ENCODE data around the gene NUP160.
"Not testable (repeated sequence)": the region's sequence is repeated elsewhere in the genome, so short reads cannot be mapped to it uniquely, and the experiment has no call there.

The NUP160 gene

GRCh38 chr11:47791774-47792430 is 56.2 kb downstream of the NUP160 start:
- DNase-seq (ENCODE audit: low read depth in 3 of 3), result no peak

DNA sequence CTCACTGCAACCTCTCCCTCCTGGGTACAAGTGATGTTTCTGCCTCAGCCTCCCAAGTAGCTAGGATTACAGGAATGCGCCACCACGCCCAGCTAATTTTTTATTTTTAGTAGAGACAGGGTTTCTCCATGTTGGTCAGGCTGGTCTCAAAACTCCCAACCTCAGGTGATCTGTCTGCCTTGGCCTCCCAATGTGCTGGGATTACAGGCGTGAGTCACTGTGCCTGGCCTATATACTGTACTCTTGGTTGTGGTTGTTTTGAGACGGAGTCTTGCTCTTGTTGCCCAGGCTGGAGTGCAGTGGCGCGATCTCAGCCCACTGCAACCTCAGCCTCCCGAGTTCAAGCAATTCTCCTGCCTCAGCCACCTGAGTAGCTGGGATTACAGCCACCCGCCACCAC is 58.1 kb downstream of the NUP160 start:
- DNase-seq (ENCODE audit: low read depth in 3 of 3), result not testable (repeated sequence)

GRCh38 chr11:47788181-47788580 is 60.0 kb downstream of the NUP160 start:
- no peak for DNase-seq (ENCODE audit: low read depth in 3 of 3)

DNA sequence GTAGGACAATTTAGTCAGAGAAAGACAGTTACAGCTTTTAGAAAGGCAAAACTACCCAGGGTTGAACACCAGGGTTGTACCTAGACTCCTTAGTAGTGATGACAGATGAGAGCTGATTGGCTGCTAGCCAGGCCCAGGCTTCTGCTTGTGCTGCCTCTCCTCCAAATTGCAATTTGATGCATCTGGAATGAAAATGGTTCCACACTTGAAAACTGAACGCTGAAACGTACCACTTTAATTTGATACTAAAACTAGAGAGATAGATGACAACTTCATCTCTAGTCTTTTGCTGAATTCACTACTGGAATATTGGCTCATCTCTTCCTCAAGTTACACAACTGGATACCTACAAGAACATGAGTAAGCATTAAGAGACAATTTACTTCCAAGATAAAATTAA is 61.8 kb downstream of the NUP160 start:
- DNase-seq (ENCODE audit: low read depth in 3 of 3), result no peak

- DNase-seq (ENCODE audit: low read depth in 3 of 3), result no peak
Measured at GRCh38 chr11:47784785-47785381, 63.3 kb downstream of the NUP160 start.

DNA sequence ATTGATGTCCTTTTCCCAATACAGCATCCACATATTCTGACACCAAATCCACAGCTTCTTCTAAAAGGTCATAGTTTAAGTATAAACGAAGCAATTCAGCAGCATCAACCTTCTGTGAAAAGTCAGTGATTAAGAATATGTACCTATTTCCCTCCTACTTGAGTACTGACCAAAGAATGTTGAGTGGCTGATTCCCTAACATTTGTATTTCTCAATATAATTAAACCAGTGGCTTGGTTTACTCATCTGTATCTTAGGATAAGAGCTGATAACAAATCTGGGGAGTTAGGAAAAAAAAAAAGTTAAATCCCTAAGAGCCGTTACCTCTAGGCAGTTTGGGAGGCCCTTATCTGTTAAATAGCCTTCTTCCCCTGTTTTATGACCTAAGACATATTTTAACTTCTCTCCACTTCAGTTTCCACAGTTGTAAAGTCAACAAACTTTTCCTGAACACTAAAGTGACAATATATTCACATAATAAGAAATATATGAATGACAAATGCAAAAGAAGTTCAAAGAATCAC is 65.0 kb downstream of the NUP160 start:
- DNase-seq (ENCODE audit: low read depth in 3 of 3), result no peak

GRCh38 chr11:47778878-47779483 is 69.2 kb downstream of the NUP160 start:
- DNase-seq (ENCODE audit: low read depth in 3 of 3), result no peak

GRCh38 chr11:47775240-47775869 is 72.8 kb downstream of the NUP160 start:
- DNase-seq (ENCODE audit: low read depth in 3 of 3), result no peak

DNA sequence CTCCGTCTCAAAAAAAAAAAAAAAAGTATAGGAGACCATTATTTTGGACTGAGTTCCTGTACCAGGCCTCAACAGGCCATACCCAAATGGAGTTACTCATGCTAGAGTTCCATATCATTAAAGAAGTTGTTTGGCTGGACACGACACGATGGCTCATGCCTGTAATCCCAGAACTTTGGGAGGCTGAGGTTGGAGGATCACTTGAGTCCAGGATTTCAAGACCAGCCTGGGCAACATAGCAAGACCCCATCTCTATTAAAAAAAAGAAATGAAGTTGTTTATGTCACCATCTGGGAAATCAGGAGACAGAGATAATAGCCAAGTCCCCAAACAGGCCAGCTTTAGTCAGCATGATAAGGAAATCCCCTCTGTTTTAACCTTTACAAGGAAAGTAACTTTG is 74.3 kb downstream of the NUP160 start:
- no peak for DNase-seq (ENCODE audit: low read depth in 3 of 3)

- DNase-seq (ENCODE audit: low read depth in 3 of 3), result not testable (repeated sequence)
Measured at GRCh38 chr11:47769556-47769955, 78.6 kb downstream of the NUP160 start.

DNA sequence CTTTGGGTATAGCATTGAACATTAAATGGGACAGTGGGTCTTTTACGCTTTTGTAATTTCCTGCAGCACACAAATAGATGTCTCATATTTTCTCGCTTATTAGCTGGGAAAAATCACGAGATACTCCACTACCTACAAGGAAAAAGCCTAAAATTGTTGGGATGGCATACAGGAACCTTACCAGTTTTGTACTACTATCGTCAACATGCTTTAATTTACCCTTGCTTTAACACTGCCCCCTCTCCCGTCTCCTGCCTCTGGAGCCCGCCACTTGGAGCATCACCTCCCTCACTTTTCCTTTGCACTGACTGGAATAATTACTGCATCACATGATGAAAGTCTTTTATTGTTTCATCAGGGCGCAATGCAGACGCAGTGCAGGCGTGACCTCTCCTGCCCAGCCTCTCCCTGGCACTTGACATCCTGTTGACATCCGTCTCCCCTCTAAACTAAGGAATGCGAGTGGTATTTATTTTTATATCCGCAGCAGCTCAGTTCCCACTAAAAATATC is 80.0 kb downstream of the NUP160 start:
- peak in 1 of 3 experiments; percentile 10 for DNase-seq (ENCODE audit: low read depth in 3 of 3)

DNA sequence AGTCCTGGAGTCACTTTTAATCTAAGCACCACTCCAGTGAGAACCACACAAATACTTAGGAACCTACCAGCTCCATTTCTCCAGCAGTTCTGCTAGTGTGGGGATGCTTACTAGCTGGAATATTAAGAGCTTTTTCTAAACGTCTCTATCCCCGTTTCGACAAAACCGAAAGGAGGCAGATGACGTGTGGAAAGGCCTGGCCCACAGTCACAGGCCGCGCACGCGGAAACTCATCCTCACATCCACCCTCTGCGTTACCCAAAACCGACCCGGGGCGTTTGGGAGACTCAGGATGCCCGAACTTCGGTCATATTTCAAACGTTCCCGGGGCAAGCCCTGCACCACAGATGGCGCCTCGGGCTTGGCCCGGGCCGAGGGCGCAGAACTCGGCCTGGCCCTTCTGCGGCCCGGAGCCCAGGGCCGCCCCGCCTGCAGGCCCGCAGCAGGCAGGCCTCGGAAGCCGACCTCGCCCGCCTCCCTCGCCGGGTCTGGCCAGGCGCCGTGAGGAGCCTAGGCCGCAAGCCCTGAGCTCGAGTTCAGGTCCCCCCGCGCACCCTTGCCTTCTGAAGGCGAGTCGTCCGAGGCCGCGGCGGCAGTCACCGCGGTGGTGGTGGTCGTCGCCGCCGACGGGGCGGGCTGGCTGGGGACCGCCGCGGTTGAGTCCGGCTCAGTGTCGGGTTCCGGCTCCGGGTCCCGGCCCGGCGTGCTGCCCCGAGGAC is 81.5 kb downstream of the NUP160 start:
- peak; percentile 60 to 61 (median 60) for DNase-seq (ENCODE audit: low read depth in 3 of 3)

DNA sequence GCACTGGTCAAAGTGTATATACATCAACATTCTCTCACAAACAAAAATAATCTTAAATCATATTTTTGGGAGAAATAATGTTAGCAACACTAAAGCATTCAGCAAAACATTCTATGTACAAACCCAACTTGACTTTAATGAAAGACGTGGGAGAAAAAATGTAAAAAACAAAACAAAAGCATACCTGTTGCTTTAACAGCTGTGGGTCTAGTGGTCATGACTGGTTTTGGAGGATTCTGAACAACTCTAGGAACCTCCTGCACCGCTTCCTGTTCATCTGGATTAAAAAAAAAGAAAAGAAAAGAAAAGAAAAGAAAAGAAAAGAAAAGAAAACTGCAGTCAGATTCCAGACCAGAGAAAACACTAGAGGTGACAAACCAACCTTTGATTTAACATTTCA is 83.1 kb downstream of the NUP160 start:
- DNase-seq (ENCODE audit: low read depth in 3 of 3), result no peak

GRCh38 chr11:47759291-47759690 is 88.9 kb downstream of the NUP160 start:
- DNase-seq (ENCODE audit: low read depth in 3 of 3), result not testable (repeated sequence)

DNA sequence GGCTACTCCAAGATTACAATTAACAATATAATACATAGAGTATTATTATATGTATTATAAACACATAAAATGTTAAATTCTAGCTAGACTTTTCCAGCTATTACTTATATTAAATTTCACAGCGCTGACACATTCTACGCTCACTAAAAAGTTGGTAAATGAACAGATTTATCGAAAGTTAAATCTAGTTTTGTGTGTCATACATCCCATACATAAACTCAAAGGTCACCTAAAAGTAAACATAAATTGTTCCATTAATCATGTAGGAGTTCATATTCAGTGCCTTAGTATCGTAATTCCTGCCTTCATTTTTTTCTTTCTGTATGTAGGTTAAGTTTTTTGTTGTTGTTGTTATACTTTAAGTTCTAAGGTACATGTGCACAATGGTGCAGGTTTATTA is 91.9 kb downstream of the NUP160 start:
- no peak for DNase-seq (ENCODE audit: low read depth in 3 of 3)

- DNase-seq (ENCODE audit: low read depth in 3 of 3), result no peak
Measured at GRCh38 chr11:47750725-47751124, 97.4 kb downstream of the NUP160 start.

DNA sequence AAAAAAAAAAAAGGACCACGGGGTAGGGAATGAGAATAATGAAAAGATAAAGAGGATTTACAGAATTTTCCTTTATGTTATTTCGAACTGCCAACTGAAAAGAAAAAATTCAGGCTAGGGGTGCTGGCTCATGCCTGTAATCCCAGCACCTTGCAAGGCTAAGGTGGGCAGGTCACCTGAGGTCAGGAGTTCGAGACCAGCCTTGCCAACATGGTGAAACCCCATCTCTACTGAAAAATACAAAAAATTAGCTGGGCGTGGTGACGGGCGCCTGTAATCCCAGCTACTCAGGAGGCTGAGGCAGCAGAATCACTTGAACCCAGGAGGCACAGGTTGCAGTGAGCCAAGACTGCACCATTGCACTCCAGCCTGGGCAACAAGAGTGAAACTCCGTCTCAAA is 105.7 kb downstream of the NUP160 start:
- not testable (repeated sequence) for DNase-seq (ENCODE audit: low read depth in 3 of 3)

DNA sequence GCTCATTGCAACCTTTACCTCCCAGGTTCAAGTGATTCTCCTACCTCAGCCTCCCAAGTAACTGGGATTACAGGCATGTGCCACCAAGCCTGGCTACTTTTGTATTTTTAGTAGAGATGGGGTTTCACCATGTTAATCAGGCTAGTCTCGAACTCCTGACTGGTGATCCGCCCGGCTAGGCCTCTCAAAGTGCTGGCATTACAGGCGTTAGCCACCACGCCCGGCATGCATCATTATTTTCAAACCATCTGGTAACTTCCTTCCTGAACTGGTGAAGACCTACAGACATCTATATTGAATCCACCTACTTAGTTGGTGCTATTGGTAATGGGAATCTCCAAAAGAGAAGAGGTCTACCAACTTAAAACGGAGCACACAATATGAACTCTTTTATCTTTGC is 110.3 kb downstream of the NUP160 start:
- not testable (repeated sequence) for DNase-seq (ENCODE audit: low read depth in 3 of 3)

GRCh38 chr11:47732271-47732670 is 115.9 kb downstream of the NUP160 start:
- DNase-seq (ENCODE audit: low read depth in 3 of 3), result no peak

GRCh38 chr11:47731475-47731874 is 116.7 kb downstream of the NUP160 start:
- DNase-seq (ENCODE audit: low read depth in 3 of 3), result no peak

Measured in stimulated activated CD4-positive, alpha-beta T cell treated with anti-CD3 and anti-CD28 coated beads, TNF-alpha, amount 100 ng/mL, for 4 hours (primary cell).